Kidney epithelial cell (primary cell): ENCODE measurements around the gene DHFR2. TPM values are rescaled to one million over a fixed set of nuclear protein-coding genes. Genes with fewer than 3 reads are reported as not detected.

ENCODE experiments used
- DNase-seq: peaks from one replicate; pipeline ENCODE4 v3.0.0-alpha.2; 2010; ENCODE audit warnings: low read depth
- H3K27me3 ChIP-seq: 2 replicates; pipeline ENCODE4 v1.6.0; 2011; ENCODE audit warnings: low read length; ENCODE audit not compliant: control insufficient read depth, insufficient read depth
- H3K36me3 ChIP-seq: 2 replicates; pipeline ENCODE4 v1.5.1; 2011; ENCODE audit warnings: low read length; ENCODE audit not compliant: control insufficient read depth, insufficient read depth
- H3K4me3 ChIP-seq: 2 replicates; pipeline ENCODE4 v1.5.1; 2011; ENCODE audit warnings: low read depth, mild to moderate bottlenecking, control low read depth, low read length
- total RNA-seq: library from RNA; depleted of rRNA; stranded (reverse); fragments of >200 nt; gene quantifications from 2 replicates; pipeline ENCODE4 v1.2.3, GENCODE V29; 2015
- TF ChIP-seq, protein P1 (sequence below): IDR thresholded peaks from 2 replicates; pipeline ENCODE4 v1.5.1; 2011; ENCODE audit warnings: mild to moderate bottlenecking, moderate library complexity, low read length, control low read depth, inconsistent platforms; ENCODE audit not compliant: insufficient read depth, poor library complexity, severe bottlenecking

The DHFR2 gene
- total RNA-seq, 1 donor from 2014 or later, result 2.1 TPM

DNA sequence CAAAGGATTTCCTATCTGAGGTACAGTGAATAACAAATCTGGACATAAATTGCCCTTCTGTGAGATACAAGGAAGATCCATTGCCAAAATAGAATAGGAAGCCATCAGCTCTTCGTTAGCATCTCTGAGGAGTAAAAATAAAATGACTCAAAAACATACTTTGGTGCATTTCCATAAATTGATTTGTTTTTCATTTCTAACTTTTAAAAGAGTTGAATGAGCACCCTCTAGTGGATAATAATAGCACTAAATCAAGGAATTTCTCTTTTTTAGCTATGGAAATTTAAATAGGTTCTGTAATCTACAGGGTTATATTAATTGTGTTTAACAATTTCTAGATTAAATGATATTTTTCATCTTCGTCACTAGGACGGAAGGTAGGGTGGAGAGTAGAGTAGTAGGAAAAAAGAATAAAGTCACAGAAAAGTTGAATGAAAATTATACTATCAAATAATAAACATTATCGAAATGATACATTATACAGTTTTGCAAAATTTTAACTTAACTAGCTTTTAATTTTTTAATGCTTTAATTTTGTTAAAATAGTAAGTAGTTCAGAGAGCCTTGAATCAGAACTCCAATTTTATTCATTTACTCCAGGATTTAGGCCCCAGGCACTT is 6.6 kb upstream of the DHFR2 start:
- DNase-seq, result no peak
- Histone ChIP-seq H3K36me3 (peaks cover 2% of the 10 kb centered on the region), H3K27me3 (no peaks in the 10 kb centered on the region), H3K4me3 (no peak overlapping the region)
- TF ChIP-seq, protein P1, sequence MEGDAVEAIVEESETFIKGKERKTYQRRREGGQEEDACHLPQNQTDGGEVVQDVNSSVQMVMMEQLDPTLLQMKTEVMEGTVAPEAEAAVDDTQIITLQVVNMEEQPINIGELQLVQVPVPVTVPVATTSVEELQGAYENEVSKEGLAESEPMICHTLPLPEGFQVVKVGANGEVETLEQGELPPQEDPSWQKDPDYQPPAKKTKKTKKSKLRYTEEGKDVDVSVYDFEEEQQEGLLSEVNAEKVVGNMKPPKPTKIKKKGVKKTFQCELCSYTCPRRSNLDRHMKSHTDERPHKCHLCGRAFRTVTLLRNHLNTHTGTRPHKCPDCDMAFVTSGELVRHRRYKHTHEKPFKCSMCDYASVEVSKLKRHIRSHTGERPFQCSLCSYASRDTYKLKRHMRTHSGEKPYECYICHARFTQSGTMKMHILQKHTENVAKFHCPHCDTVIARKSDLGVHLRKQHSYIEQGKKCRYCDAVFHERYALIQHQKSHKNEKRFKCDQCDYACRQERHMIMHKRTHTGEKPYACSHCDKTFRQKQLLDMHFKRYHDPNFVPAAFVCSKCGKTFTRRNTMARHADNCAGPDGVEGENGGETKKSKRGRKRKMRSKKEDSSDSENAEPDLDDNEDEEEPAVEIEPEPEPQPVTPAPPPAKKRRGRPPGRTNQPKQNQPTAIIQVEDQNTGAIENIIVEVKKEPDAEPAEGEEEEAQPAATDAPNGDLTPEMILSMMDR, result no peak

DNA sequence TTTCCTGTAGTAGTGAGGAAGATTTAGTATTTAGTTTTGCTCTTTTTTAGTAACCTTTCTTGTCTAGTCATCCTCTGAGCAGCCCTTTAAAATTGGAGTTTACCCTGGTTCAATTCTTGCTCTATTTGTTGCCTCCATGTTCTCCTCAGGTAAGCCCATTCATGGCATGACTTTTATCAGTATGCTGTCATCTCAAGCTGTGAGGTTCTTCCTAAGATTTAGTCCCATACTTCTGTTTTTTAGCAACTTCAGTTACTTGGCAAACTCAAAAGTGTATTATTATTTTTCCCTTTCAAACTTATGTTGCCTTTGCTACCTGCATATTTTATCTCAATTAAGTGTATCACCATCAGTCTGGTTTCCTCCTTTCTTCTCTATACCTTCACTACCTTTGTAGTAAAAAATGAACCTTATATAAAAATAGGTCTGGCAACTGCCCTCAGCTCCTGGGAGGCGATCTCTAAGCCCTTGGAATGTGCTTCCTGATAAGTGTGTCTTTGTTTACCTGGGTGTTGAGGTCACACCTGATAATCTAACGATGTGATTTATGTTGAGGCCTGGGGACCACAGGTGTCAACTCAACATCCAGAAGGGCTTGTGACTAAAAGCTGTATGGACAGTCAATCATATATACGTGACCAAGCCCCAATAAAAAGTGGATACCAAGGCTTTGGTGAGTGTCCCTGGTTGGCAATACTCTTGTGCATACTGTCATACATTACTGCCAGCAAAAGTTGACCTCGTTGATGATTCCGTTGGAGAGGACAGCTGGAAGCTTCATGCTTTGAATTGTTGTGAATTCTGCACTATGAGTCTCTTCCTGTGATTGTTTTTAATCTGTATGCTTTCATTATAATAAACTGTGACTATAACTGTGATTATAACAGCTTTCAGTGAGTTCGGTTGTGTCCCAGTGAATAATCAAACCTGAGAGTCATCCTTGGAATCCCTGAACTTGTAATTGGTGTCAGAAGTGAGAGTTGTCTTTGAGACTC is 4.1 kb upstream of the DHFR2 start:
- peaks cover 2% of the 10 kb centered on the region for H3K36me3 ChIP-seq
- no peak overlapping the region for H3K4me3 ChIP-seq
- DNase-seq, result no peak
- TF ChIP-seq, protein P1, result no peak
- no peaks in the 10 kb centered on the region for H3K27me3 ChIP-seq

DNA sequence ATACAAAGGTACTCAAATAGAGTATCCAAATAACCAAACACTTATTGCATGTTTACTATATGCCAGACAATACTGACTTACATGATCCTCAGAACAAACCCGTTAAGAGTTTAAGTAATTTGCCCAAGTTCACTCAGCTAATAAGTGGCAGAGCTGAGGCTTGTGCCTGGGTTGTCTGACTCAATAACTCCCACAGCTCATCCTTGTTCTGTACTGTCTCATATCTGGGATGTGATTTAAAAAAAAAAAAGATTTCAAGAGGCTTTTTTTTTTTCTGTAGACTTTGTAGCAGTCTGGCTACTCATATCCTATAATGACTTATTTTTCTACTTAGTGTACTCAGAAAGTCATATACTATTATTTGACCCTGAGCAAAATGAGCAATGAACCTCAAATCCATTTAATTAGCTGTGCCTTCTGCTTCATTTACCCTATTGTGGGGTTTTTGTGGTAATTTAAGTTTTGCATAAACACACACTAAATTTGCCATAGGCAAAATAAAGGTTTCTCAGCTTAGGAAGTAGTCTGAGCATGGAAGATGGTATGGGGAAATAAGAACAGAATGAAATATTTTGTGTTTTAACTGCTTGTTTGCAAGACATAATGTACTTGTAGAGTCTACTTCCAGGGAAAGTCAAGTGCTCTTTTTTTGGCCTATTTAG is 3.2 kb upstream of the DHFR2 start:
- Histone ChIP-seq H3K4me3 (no peak overlapping the region), H3K36me3 (peaks cover 2% of the 10 kb centered on the region), H3K27me3 (no peaks in the 10 kb centered on the region)
- DNase-seq, result no peak
- TF ChIP-seq, protein P1, result no peak

DNA sequence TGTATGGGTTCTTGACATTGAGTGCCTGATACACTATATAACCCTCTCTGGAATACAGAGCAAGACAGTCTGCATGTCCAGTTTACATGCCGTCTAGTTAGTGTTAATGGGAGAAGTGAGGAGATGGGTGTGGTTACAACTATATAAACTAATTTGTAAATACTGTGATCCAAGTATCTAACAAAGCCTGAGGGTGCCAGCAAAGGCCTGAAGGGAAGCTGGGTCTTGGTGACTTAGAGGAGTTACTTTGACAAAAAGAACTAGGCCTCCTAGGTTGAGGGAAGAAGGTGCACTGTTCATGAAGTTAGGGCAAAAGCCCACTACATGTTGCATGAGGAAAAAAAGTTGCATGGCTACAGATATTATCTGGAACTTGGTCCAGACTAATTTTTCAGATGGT is 2.4 kb upstream of the DHFR2 start:
- TF ChIP-seq, protein P1, result no peak
- H3K27me3 ChIP-seq, result no peaks in the 10 kb centered on the region
- peaks cover 2% of the 10 kb centered on the region for H3K36me3 ChIP-seq
- no peak overlapping the region for H3K4me3 ChIP-seq
- no peak for DNase-seq

DNA sequence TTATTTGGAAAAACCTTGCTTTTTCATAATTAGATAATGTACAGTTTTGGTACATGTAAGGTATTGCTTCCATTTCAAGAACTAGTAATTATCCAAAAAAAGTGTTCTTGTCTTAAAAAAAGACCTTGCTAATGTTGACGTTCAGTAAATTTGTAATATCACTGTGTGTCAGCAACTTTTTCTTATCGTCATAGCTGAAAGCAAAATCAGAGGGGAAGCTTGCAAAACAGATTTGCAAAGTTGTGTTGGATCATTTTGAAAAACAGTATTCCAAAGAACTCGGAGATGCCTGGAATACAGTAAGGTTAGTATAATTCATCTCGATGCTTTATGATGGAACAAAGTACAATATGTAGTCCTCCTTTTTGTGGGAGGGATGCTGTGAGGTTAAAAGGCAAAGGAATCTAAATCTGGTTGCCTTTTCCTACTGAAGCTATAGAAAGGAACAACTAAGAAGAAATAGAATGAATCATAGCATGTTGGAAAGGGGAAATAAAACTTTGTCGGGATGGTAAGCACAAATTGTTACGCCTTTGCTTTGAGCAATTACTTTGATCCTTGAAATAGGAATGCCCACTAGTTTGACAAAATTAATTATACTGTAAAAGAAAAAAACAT is 1.6 kb upstream of the DHFR2 start:
- Histone ChIP-seq H3K4me3 (no peak overlapping the region), H3K36me3 (peaks cover 2% of the 10 kb centered on the region), H3K27me3 (no peaks in the 10 kb centered on the region)
- TF ChIP-seq, protein P1, result no peak
- no peak for DNase-seq
